GM18873 (cell line): ENCODE data around the gene SH3TC2.

ENCODE experiments used
- ATAC-seq: cut with Tn5 transposase; IDR thresholded peaks from one replicate; pipeline ENCODE4 v1.9.1; 2021; ENCODE audit warnings: mild to moderate bottlenecking, moderate library complexity, moderate number of reproducible peaks; ENCODE audit not compliant: unreplicated experiment, low FRiP score

Gene SH3TC2

GRCh38 chr5:149002761-149003689, 59.8 kb downstream of the SH3TC2 start:
- no peak for ATAC-seq

- ATAC-seq = no peak
These were observed 60.8 kb downstream of the SH3TC2 start for GRCh38 chr5:149002053-149002452.

- ATAC-seq = no peak
These were observed 61.7 kb downstream of the SH3TC2 start for GRCh38 chr5:149001162-149001561.

- no peak for ATAC-seq
These were observed 63.1 kb downstream of the SH3TC2 start for GRCh38 chr5:148999741-149000140.

- ATAC-seq = no peak
These were observed 64.6 kb downstream of the SH3TC2 start for GRCh38 chr5:148998174-148998797.

GRCh38 chr5:148996270-148996669, 66.6 kb downstream of the SH3TC2 start:
- no peak for ATAC-seq

GRCh38 chr5:148995791-148996190, 67.1 kb downstream of the SH3TC2 start:
- no peak for ATAC-seq

- no peak for ATAC-seq
These were observed 69.5 kb downstream of the SH3TC2 start for GRCh38 chr5:148993283-148993936.

GRCh38 chr5:148992265-148992664, 70.6 kb downstream of the SH3TC2 start:
- ATAC-seq = no peak

- ATAC-seq = no peak
These were observed 71.3 kb downstream of the SH3TC2 start for GRCh38 chr5:148991566-148991965.

- ATAC-seq = no peak
These were observed 72.0 kb downstream of the SH3TC2 start for GRCh38 chr5:148990817-148991216.

- no peak for ATAC-seq
These were observed 73.3 kb downstream of the SH3TC2 start for GRCh38 chr5:148989567-148989966.

GRCh38 chr5:148988328-148988727, 74.5 kb downstream of the SH3TC2 start:
- no peak for ATAC-seq

- no peak for ATAC-seq
These were observed 76.2 kb downstream of the SH3TC2 start for GRCh38 chr5:148986636-148987035.

- no peak for ATAC-seq
These were observed 78.5 kb downstream of the SH3TC2 start for GRCh38 chr5:148984345-148984744.

GRCh38 chr5:148981353-148981752, 81.5 kb downstream of the SH3TC2 start:
- ATAC-seq = no peak

GRCh38 chr5:148980731-148981130, 82.1 kb downstream of the SH3TC2 start:
- ATAC-seq = no peak

- ATAC-seq = no peak
These were observed 83.7 kb downstream of the SH3TC2 start for GRCh38 chr5:148979083-148979723.

- no peak for ATAC-seq
These were observed 84.3 kb downstream of the SH3TC2 start for GRCh38 chr5:148978370-148979082.
